ENCODE results near the gene WDR62. TPM values are rescaled to one million over a fixed set of nuclear protein-coding genes. Genes with fewer than 3 reads are reported as not detected.

WDR62 gene
- polyA plus RNA-seq (2011; rRNA removed) (2.1 and 5.3 TPM in 2 replicates), polyA minus RNA-seq (2011; rRNA and poly(A)+ RNA removed) (5.0 and 7.6 TPM in 2 replicates)

- DNase-seq (ENCODE audit: low read depth): no peak
- Histone ChIP-seq H3K4me3 (ENCODE audit: low read depth, low read length) (peak within 1 kb of the TSS; percentile 70), H3K27me3 (ENCODE audit: control insufficient read depth, insufficient read depth, low read length) (no peaks in the 10 kb centered on the region), H3K36me3 (ENCODE audit: control insufficient read depth, insufficient read depth, low read length) (no peaks in the 10 kb centered on the region)
- ChIA-PET CTCF (interaction anchor here (0.6 to 1.6 kb wide), 4 partner anchors 41 to 123 kb away, joined by 3 to 5 read pairs (median 4); partner anchors contain the start of gene ALKBH6), POLR2A (no interaction called here)
- TF ChIP-seq, protein P1, sequence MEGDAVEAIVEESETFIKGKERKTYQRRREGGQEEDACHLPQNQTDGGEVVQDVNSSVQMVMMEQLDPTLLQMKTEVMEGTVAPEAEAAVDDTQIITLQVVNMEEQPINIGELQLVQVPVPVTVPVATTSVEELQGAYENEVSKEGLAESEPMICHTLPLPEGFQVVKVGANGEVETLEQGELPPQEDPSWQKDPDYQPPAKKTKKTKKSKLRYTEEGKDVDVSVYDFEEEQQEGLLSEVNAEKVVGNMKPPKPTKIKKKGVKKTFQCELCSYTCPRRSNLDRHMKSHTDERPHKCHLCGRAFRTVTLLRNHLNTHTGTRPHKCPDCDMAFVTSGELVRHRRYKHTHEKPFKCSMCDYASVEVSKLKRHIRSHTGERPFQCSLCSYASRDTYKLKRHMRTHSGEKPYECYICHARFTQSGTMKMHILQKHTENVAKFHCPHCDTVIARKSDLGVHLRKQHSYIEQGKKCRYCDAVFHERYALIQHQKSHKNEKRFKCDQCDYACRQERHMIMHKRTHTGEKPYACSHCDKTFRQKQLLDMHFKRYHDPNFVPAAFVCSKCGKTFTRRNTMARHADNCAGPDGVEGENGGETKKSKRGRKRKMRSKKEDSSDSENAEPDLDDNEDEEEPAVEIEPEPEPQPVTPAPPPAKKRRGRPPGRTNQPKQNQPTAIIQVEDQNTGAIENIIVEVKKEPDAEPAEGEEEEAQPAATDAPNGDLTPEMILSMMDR (IDR thresholded peaks at IDR 0.05; ENCODE audit: insufficient read depth, low read depth, low read length): no peak
Measured at GRCh38 chr19:36054733-36055686, at the start of gene WDR62. TSS of gene WDR62 (plus strand) at chr19:36054897. CDS start at chr19:36054972, 75 bp downstream.

DNA sequence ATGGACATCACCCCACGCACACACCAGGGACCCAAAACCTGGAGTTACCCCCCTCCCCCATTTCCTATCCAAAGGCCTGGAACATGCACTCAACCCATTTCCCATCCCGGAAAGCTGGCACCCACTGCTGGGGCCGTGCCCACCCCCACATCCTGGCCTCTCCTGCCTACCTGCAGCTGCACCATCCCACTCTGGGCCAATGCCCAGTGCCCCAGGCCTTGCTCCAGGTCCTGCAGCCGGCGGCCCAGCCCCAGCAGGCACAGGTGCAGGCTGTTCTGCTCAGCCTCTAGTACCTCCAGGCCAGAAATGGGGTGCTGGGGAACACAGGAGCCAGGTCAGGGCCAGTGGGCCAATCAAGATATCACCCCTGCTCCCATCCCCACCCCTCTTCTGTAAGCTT, 47.7 kb upstream of the WDR62 start:
- Histone ChIP-seq H3K36me3 (ENCODE audit: control insufficient read depth, insufficient read depth, low read length) (no peaks in the 10 kb centered on the region), H3K4me3 (ENCODE audit: low read depth, low read length) (no peak overlapping the region), H3K27me3 (ENCODE audit: control insufficient read depth, insufficient read depth, low read length) (no peaks in the 10 kb centered on the region)
- ChIA-PET CTCF (no interaction called here), POLR2A (no interaction called here)
- DNase-seq (ENCODE audit: low read depth): no peak
- TF ChIP-seq, protein P1 (IDR thresholded peaks at IDR 0.05; ENCODE audit: insufficient read depth, low read depth, low read length): no peak

GRCh38 chr19:36008336-36008978, 46.2 kb upstream of the WDR62 start, which contains the start of gene SYNE4:
TSS of gene SYNE4 (minus strand) at chr19:36008813. CDS start at chr19:36008681, 132 bp downstream.
- ChIA-PET POLR2A (no interaction called here), CTCF (interaction anchor here (0.8 to 1.5 kb wide), 2 partner anchors 11 to 13 kb away, joined by 3 read pairs; no protein-coding TSS in a partner anchor)
- DNase-seq (ENCODE audit: low read depth): no peak
- Histone ChIP-seq H3K4me3 (ENCODE audit: low read depth, low read length) (peak within 1 kb of the TSS; percentile 47), H3K36me3 (ENCODE audit: control insufficient read depth, insufficient read depth, low read length) (no peaks in the 10 kb centered on the region), H3K27me3 (ENCODE audit: control insufficient read depth, insufficient read depth, low read length) (no peaks in the 10 kb centered on the region)
- TF ChIP-seq, protein P1 (IDR thresholded peaks at IDR 0.05; ENCODE audit: insufficient read depth, low read depth, low read length): no peak

GRCh38 chr19:36009220-36009619, 45.5 kb upstream of the WDR62 start:
- H3K36me3 ChIP-seq (ENCODE audit: control insufficient read depth, insufficient read depth, low read length): no peaks in the 10 kb centered on the region
- POLR2A ChIA-PET: no interaction called here
- DNase-seq (ENCODE audit: low read depth): no peak

More at GRCh38 chr19:36009220-36009619, 45.5 kb upstream of the WDR62 start:
- Histone ChIP-seq H3K27me3 (ENCODE audit: control insufficient read depth, insufficient read depth, low read length) (no peaks in the 10 kb centered on the region), H3K4me3 (ENCODE audit: low read depth, low read length) (peak overlapping the region; percentile 47)
- TF ChIP-seq, protein P1 (IDR thresholded peaks at IDR 0.05; ENCODE audit: insufficient read depth, low read depth, low read length): no peak
- CTCF ChIA-PET: interaction anchor here (0.6 to 1.5 kb wide), 3 partner anchors 11 to 13 kb away, joined by 3 read pairs; no protein-coding TSS in a partner anchor

All from BJ (cell line).